GM23338 (cell line): Measurements from ENCODE around the gene DCHS1.

Experiments
- CREB1 ChIP-seq: fragments of 250-450 bp; sonication (Bioruptor Pico); IDR thresholded peaks from 2 replicates; pipeline ENCODE4 v1.5.0; 2020; ENCODE audit warnings: low read depth, mild to moderate bottlenecking, moderate library complexity
- CTCF ChIP-seq, 2 experiments: fragments of 200-600 bp in 1 of 2; sonication (generic) in 1 of 2; conservative IDR thresholded peaks; 2 replicates each; pipeline versions ENCODE4 v1.5.1 to v1.6.1; 2016 to 2017; ENCODE audit warnings: antibody characterized with exemption in 2 of 2, low read depth in 2 of 2, mild to moderate bottlenecking in 2 of 2, moderate library complexity in 1 of 2
- ETS1 ChIP-seq: IDR thresholded peaks from 2 replicates; pipeline ENCODE4 v1.6.1; 2016; ENCODE audit warnings: antibody characterized with exemption
- EZH2 ChIP-seq: fragments of 200-600 bp; sonication (generic); IDR thresholded peaks from one replicate; pipeline ENCODE4 v1.8.0; 2017; ENCODE audit warnings: antibody characterized with exemption, mild to moderate bottlenecking, low read depth; ENCODE audit not compliant: unreplicated experiment
- EZH2phosphoT487 ChIP-seq: fragments of 200-600 bp; sonication (generic); IDR thresholded peaks from one replicate; pipeline ENCODE4 v1.8.1; 2018; ENCODE audit warnings: antibody characterized with exemption; ENCODE audit not compliant: unreplicated experiment
- JUNB ChIP-seq: IDR thresholded peaks from one replicate; pipeline ENCODE4 v1.6.1; 2016; ENCODE audit warnings: antibody characterized with exemption; ENCODE audit not compliant: unreplicated experiment
- NANOG ChIP-seq: IDR thresholded peaks from 2 replicates; pipeline ENCODE4 v1.6.1; 2016; ENCODE audit warnings: antibody characterized with exemption, borderline replicate concordance
- POLR2AphosphoS5 ChIP-seq: IDR thresholded peaks from 2 replicates; pipeline ENCODE4 v1.6.1; 2016; ENCODE audit warnings: antibody characterized with exemption, low read depth
- REST ChIP-seq: IDR thresholded peaks from one replicate; pipeline ENCODE4 v1.6.1; 2018; ENCODE audit warnings: antibody characterized with exemption; ENCODE audit not compliant: unreplicated experiment
- STAT1 ChIP-seq: IDR thresholded peaks from one replicate; pipeline ENCODE4 v1.6.1; 2016; ENCODE audit warnings: antibody characterized with exemption; ENCODE audit not compliant: unreplicated experiment
- ZNF114 ChIP-seq: fragments of 250-450 bp; sonication (Bioruptor Pico); IDR thresholded peaks from 2 replicates; pipeline ENCODE4 v1.5.0; 2020; ENCODE audit warnings: mild to moderate bottlenecking, moderate library complexity
- ZNF331 ChIP-seq: fragments of 250-450 bp; sonication (Bioruptor Pico); IDR thresholded peaks from 2 replicates; pipeline ENCODE4 v1.5.0; 2020; ENCODE audit warnings: low read depth, mild to moderate bottlenecking, moderate library complexity
- ZNF462 ChIP-seq: fragments of 250-450 bp; sonication (Bioruptor Pico); IDR thresholded peaks from 2 replicates; pipeline ENCODE4 v1.5.0; 2020; ENCODE audit warnings: mild to moderate bottlenecking, moderate library complexity

- TF ChIP-seq CTCF (conservative IDR thresholded peaks at IDR 0.05; ENCODE audit: low read depth in 2 of 2) (no peak), POLR2AphosphoS5 (no peak), REST (no peak), CREB1 (CRISPR knock-in tag) (no peak), EZH2 (no peak), ZNF462 (CRISPR knock-in tag) (no peak), NANOG (no peak), EZH2phosphoT487 (no peak), JUNB (no peak), ZNF331 (CRISPR knock-in tag) (no peak), ETS1 (no peak), STAT1 (no peak), ZNF114 (CRISPR knock-in tag) (no peak)
Measured at GRCh38 chr11:6633422-6634408, 21.9 kb downstream of the DCHS1 start.
